Ovary (tissue), 9 donors: ENCODE measurements around the gene RHEB. TPM values are rescaled to one million over a fixed set of nuclear protein-coding genes. Genes with fewer than 3 reads are reported as not detected.

ENCODE experiments used
- DNase-seq, 5 donors: peaks; one replicate each; pipeline ENCODE4 v3.0.0-alpha.2; 2019 to 2020
- H3K27ac ChIP-seq, 2 donors: fragments of 200-600 bp; one replicate each; pipeline versions ENCODE4 v1.5.1 to v1.8.0; 2019 to 2022
- H3K27me3 ChIP-seq: fragments of 200-600 bp; one replicate; pipeline ENCODE4 v1.8.0; 2022
- H3K36me3 ChIP-seq: fragments of 200-600 bp; sonication (generic); one replicate; pipeline ENCODE4 v1.5.1; 2019
- H3K4me1 ChIP-seq: one replicate; pipeline ENCODE4 v1.8.1; 2013; ENCODE audit warnings: mild to moderate bottlenecking, moderate library complexity; ENCODE audit not compliant: insufficient read depth
- H3K4me3 ChIP-seq: fragments of 200-600 bp; sonication (generic); one replicate; pipeline ENCODE4 v1.5.1; 2017
- H3K9me3 ChIP-seq, 2 donors: fragments of 200-600 bp in 1 of 2; sonication (generic) in 1 of 2; one replicate each; pipeline versions ENCODE4 v1.5.1 to v1.8.1; 2013 to 2019; ENCODE audit warnings: mild to moderate bottlenecking in 1 of 2, moderate library complexity in 1 of 2
- CTCF ChIP-seq, 3 donors: fragments of 450-650 bp in 2 of 3; fragments of 200-600 bp in 1 of 3; IDR thresholded peaks; one replicate each; pipeline versions ENCODE4 v1.5.1 to v1.8.0; 2016 to 2022; ENCODE audit warnings: antibody characterized with exemption in 3 of 3, mild to moderate bottlenecking in 1 of 3
- EP300 ChIP-seq: sonication (generic); formaldehyde crosslinking; IDR thresholded peaks from one replicate; pipeline ENCODE4 v1.6.1; 2017; ENCODE audit warnings: antibody characterized with exemption
- POLR2A ChIP-seq: fragments of 450-650 bp; IDR thresholded peaks from one replicate; pipeline ENCODE4 v1.6.1; 2017; ENCODE audit warnings: antibody characterized with exemption, mild to moderate bottlenecking, moderate library complexity
- WGBS, 3 donors: extraction: QIAGEN DNeasy Blood & Tissue Kit in 1 of 3; methylation state at CpG; one replicate each; pipeline versions ENCODE4 v1.1.5 to v1.1.7; 2013 to 2017; 5-methylcytosine and 5-hydroxymethylcytosine counted together
- intact Hi-C, 4 donors: fragments of 100-400 bp; cut with DNase I; formaldehyde crosslinking; loops; one replicate each; pipeline versions ENCODE4 v1.11.0 to v1.15.1; 2022 to 2023
- polyA plus RNA-seq, 2 donors: library from polyadenylated mRNA; stranded (reverse); fragments of 200-250 nt in 1 of 2; fragments of 350-450 nt in 1 of 2; fragmentation: Illumina TruSeq in 1 of 2; extraction: RNeasy Lipid Tissue Mini Kit (QIAGEN cat#74804) in 1 of 2; gene quantifications; one replicate each; pipeline ENCODE4 v1.2.3, GENCODE V29; 2013 to 2014
- total RNA-seq, 7 donors: library from RNA; depleted of rRNA in 2 of 7; stranded (reverse); fragments of >200 nt in 2 of 7; fragmentation: NEBNext Ultra II Directional in 3 of 7; extraction: Animal tissue kit (Norgen Biotek cat#: 25700) in 3 of 7; gene quantifications; one replicate each; pipeline versions ENCODE4 v1.1.0 to v1.2.4, GENCODE V29; 2016 to 2023
- donor health status: DM: no; HTN: no; CAD: no; lungs with moderate emphysema.
- donor health status: DM: no; HTN: no; CAD: no.
- donor health status: Bipolar disorder and iron deficiency.
- donor health status: DM: yes; HTN: yes; CAD: no.
- donor health status: DM: no; HTN: no; CAD: no.
- donor health status: DM: yes; HTN: yes; CAD: no.

The RHEB gene
- total and polyA plus RNA-seq, 9 donors: 77.6 to 167 (median 91.8) TPM

GRCh38 chr7:151429560-151430331, 89.9 kb downstream of the RHEB start:
- H3K27ac ChIP-seq: peak overlapping the region in 1 of 2 donors; percentile 58

GRCh38 chr7:151429237-151429559, 90.5 kb downstream of the RHEB start:
- WGBS, 3 donors: 88 to 97% (median 95%) methylated on average over 5 of the region's 5 CpGs
- intact Hi-C loops: no loop called here

More at GRCh38 chr7:151429560-151430331, 89.9 kb downstream of the RHEB start:
- TF ChIP-seq CTCF (IDR thresholded peaks at IDR 0.05) (no peak), EP300 (no peak), POLR2A (no peak)
- Histone ChIP-seq H3K9me3 (no peaks in the 10 kb centered on the region), H3K4me3 (no peak overlapping the region), H3K36me3 (no peaks in the 10 kb centered on the region), H3K27me3 (no peaks in the 10 kb centered on the region), H3K4me1 (peaks cover 5% of the 10 kb centered on the region)
- DNase-seq: peak in 3 of 5 donors; percentile 9 to 33 (median 19)
- intact Hi-C loops: no loop called here
- WGBS, 3 donors: 73 to 77% (median 74%) methylated on average over 10 of the region's 10 CpGs

GRCh38 chr7:151428378-151429236, 91.1 kb downstream of the RHEB start:
- intact Hi-C loops: no loop called here
- Histone ChIP-seq H3K4me3 (no peak overlapping the region), H3K27me3 (no peaks in the 10 kb centered on the region), H3K27ac (peak overlapping the region; percentile 57 to 58), H3K4me1 (peaks cover 5% of the 10 kb centered on the region), H3K36me3 (no peaks in the 10 kb centered on the region), H3K9me3 (no peaks in the 10 kb centered on the region)
- 23 to 43% (median 33%) methylated on average over 12 to 13 of the region's 13 CpGs for WGBS, 3 donors
- DNase-seq: peak in 4 of 5 donors; percentile 54 to 72 (median 59)
- no peak for TF ChIP-seq POLR2A
- TF ChIP-seq CTCF (IDR thresholded peaks at IDR 0.05): no peak
- no peak for TF ChIP-seq EP300

More at GRCh38 chr7:151429237-151429559, 90.5 kb downstream of the RHEB start:
- Histone ChIP-seq H3K27ac (peak overlapping the region; percentile 57 to 58), H3K4me3 (no peak overlapping the region), H3K36me3 (no peaks in the 10 kb centered on the region), H3K4me1 (peaks cover 5% of the 10 kb centered on the region), H3K9me3 (no peaks in the 10 kb centered on the region), H3K27me3 (no peaks in the 10 kb centered on the region)
- peak in 1 of 5 donors; percentile 37 for DNase-seq
- TF ChIP-seq POLR2A: no peak
- no peak for TF ChIP-seq EP300
- no peak for TF ChIP-seq CTCF (IDR thresholded peaks at IDR 0.05)

- no peaks in the 10 kb centered on the region for H3K27me3 ChIP-seq
- TF ChIP-seq CTCF (IDR thresholded peaks at IDR 0.05) (no peak), EP300 (no peak), POLR2A (no peak)
- peak in 2 of 5 donors; percentile 12 to 51 for DNase-seq
- intact Hi-C loops: no loop called here
- H3K27ac ChIP-seq: peak overlapping the region; percentile 57 to 82
- 66 to 76% (median 70%) methylated on average over 10 of the region's 10 CpGs for WGBS, 3 donors
- no peaks in the 10 kb centered on the region for H3K36me3 ChIP-seq
- no peaks in the 10 kb centered on the region for H3K9me3 ChIP-seq
- peaks cover 5% of the 10 kb centered on the region for H3K4me1 ChIP-seq
- no peak overlapping the region for H3K4me3 ChIP-seq
These were observed 91.9 kb downstream of the RHEB start for GRCh38 chr7:151427705-151428377.
